DOHH2 (cell line): ENCODE results near the gene FADD.

ENCODE experiments used
- H3F3A ChIP-seq: fragments of 200-600 bp; sonication (generic), shearing (Covaris generic); 2 replicates; pipeline ENCODE4 v1.6.0; 2016; ENCODE audit warnings: antibody characterized with exemption, mild to moderate bottlenecking; ENCODE audit not compliant: control insufficient read depth, insufficient read depth
- H3K27ac ChIP-seq: fragments of 200-600 bp; sonication (generic); 2 replicates; pipeline ENCODE4 v1.5.1; 2014; ENCODE audit warnings: low read depth, mild to moderate bottlenecking, low read length, moderate library complexity
- H3K27me3 ChIP-seq: fragments of 200-600 bp; sonication (generic); 2 replicates; pipeline ENCODE4 v1.6.1; 2014; ENCODE audit warnings: mild to moderate bottlenecking, low read length, mixed read lengths; ENCODE audit not compliant: control insufficient read depth
- H3K36me3 ChIP-seq: fragments of 200-600 bp; sonication (generic); 2 replicates; pipeline ENCODE4 v1.6.1; 2014; ENCODE audit warnings: mild to moderate bottlenecking, low read length, moderate library complexity, mixed read lengths; ENCODE audit not compliant: control insufficient read depth
- H3K4me1 ChIP-seq: fragments of 200-600 bp; sonication (generic); 2 replicates; pipeline ENCODE4 v1.6.1; 2014; ENCODE audit warnings: mild to moderate bottlenecking, low read length, mixed read lengths; ENCODE audit not compliant: control insufficient read depth
- H3K4me2 ChIP-seq: fragments of 200-600 bp; sonication (generic); 2 replicates; pipeline ENCODE4 v1.6.0; 2014; ENCODE audit warnings: mild to moderate bottlenecking, low read length, moderate library complexity
- H3K4me3 ChIP-seq: fragments of 200-600 bp; sonication (generic); 2 replicates; pipeline ENCODE4 v1.5.1; 2014; ENCODE audit warnings: mild to moderate bottlenecking, low read length, mixed read lengths
- H3K79me2 ChIP-seq: fragments of 200-600 bp; sonication (generic); 2 replicates; pipeline ENCODE4 v1.6.1; 2014; ENCODE audit warnings: mild to moderate bottlenecking, low read length, mixed read lengths; ENCODE audit not compliant: control insufficient read depth
- H3K9me2 ChIP-seq: fragments of 200-600 bp; sonication (generic); replicated peaks from 2 replicates; pipeline ENCODE4 v1.6.1; 2014; ENCODE audit warnings: mild to moderate bottlenecking, low read length, mixed read lengths; ENCODE audit not compliant: control insufficient read depth
- H3K9me3 ChIP-seq: fragments of 200-600 bp; sonication (generic); 2 replicates; pipeline ENCODE4 v1.6.1; 2014; ENCODE audit warnings: antibody characterized with exemption, low read length, mixed read lengths; ENCODE audit not compliant: control insufficient read depth, insufficient read depth
- H4K20me1 ChIP-seq: fragments of 200-600 bp; sonication (generic); 2 replicates; pipeline ENCODE4 v1.6.0; 2014; ENCODE audit warnings: low read depth, mild to moderate bottlenecking, antibody characterized with exemption, low read length, moderate library complexity; ENCODE audit not compliant: control insufficient read depth, insufficient read depth
- EZH2phosphoT487 ChIP-seq: fragments of 200-600 bp; sonication (generic); IDR thresholded peaks from 2 replicates; pipeline ENCODE4 v1.6.1; 2017; ENCODE audit warnings: borderline replicate concordance, mild to moderate bottlenecking, antibody characterized with exemption, low read length, moderate library complexity, mixed read lengths
- TF ChIP-seq, protein P1 (sequence below): fragments of 200-600 bp; sonication (generic); IDR thresholded peaks from one replicate; pipeline ENCODE4 v1.5.1; 2014; ENCODE audit warnings: antibody characterized with exemption, mild to moderate bottlenecking, low read depth, low read length; ENCODE audit not compliant: poor library complexity, severe bottlenecking

Gene FADD

GRCh38 chr11:70203751-70204465 lies 812 bp downstream of the FADD start:
- H3K4me1 ChIP-seq: peaks cover 24% of the 10 kb centered on the region
- H3K9me2 ChIP-seq: no peaks in the 10 kb centered on the region
- H4K20me1 ChIP-seq: peaks cover 34% of the 10 kb centered on the region; the same call in 1 of the 2 replicates
- H3K36me3 ChIP-seq: peaks cover 54% of the 10 kb centered on the region
- H3K4me2 ChIP-seq: peak overlapping the region; percentile 88
- H3K79me2 ChIP-seq: peaks cover 53% of the 10 kb centered on the region
- H3K4me3 ChIP-seq: peak overlapping the region; percentile 98
- no peak for TF ChIP-seq EZH2phosphoT487
- TF ChIP-seq, protein P1, sequence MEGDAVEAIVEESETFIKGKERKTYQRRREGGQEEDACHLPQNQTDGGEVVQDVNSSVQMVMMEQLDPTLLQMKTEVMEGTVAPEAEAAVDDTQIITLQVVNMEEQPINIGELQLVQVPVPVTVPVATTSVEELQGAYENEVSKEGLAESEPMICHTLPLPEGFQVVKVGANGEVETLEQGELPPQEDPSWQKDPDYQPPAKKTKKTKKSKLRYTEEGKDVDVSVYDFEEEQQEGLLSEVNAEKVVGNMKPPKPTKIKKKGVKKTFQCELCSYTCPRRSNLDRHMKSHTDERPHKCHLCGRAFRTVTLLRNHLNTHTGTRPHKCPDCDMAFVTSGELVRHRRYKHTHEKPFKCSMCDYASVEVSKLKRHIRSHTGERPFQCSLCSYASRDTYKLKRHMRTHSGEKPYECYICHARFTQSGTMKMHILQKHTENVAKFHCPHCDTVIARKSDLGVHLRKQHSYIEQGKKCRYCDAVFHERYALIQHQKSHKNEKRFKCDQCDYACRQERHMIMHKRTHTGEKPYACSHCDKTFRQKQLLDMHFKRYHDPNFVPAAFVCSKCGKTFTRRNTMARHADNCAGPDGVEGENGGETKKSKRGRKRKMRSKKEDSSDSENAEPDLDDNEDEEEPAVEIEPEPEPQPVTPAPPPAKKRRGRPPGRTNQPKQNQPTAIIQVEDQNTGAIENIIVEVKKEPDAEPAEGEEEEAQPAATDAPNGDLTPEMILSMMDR: no peak
- no peaks in the 10 kb centered on the region for H3F3A ChIP-seq
- no peaks in the 10 kb centered on the region for H3K9me3 ChIP-seq
- H3K27ac ChIP-seq: peak overlapping the region; percentile 64
- no peaks in the 10 kb centered on the region for H3K27me3 ChIP-seq

- Histone ChIP-seq H3K9me2 (no peaks in the 10 kb centered on the region), H3K36me3 (peaks cover 60% of the 10 kb centered on the region), H3K4me2 (peak overlapping the region; percentile 88), H4K20me1 (peaks cover 34% of the 10 kb centered on the region; the same call in 1 of the 2 replicates), H3K27ac (no peak overlapping the region), H3F3A (no peaks in the 10 kb centered on the region), H3K79me2 (peaks cover 53% of the 10 kb centered on the region), H3K27me3 (no peaks in the 10 kb centered on the region), H3K4me3 (peak overlapping the region; percentile 98), H3K9me3 (no peaks in the 10 kb centered on the region), H3K4me1 (peaks cover 24% of the 10 kb centered on the region)
- TF ChIP-seq, protein P1: no peak
- TF ChIP-seq EZH2phosphoT487: no peak
Observed at GRCh38 chr11:70204466-70204799, 1.3 kb downstream of the FADD start.

- H3F3A ChIP-seq: no peaks in the 10 kb centered on the region
- TF ChIP-seq, protein P1: no peak
- TF ChIP-seq EZH2phosphoT487: no peak
- H3K4me2 ChIP-seq: peak overlapping the region; percentile 88; the same call in 1 of the 2 replicates
- no peak overlapping the region for H3K4me3 ChIP-seq
- H3K27ac ChIP-seq: no peak overlapping the region
- peaks cover 53% of the 10 kb centered on the region for H3K79me2 ChIP-seq
- H3K27me3 ChIP-seq: no peaks in the 10 kb centered on the region
- peaks cover 24% of the 10 kb centered on the region for H3K4me1 ChIP-seq
- no peaks in the 10 kb centered on the region for H3K9me2 ChIP-seq
- H4K20me1 ChIP-seq: peaks cover 34% of the 10 kb centered on the region; the same call in 1 of the 2 replicates
- H3K9me3 ChIP-seq: no peaks in the 10 kb centered on the region
- peaks cover 60% of the 10 kb centered on the region for H3K36me3 ChIP-seq
Observed at GRCh38 chr11:70205049-70205725, 2.1 kb downstream of the FADD start.
